IPS DF 6.9 (cell line): Measurements from ENCODE around the gene VGF.
"Not testable (repeated sequence)": the region's sequence is repeated elsewhere in the genome, so short reads cannot be mapped to it uniquely, and the experiment has no call there.

Experiments used
- DNase-seq: peaks from one replicate; pipeline ENCODE4 v3.0.0-alpha.2; 2013; ENCODE audit warnings: low read depth, low spot score
- H3K27ac ChIP-seq: one replicate; pipeline ENCODE4 v1.5.1; 2013; ENCODE audit warnings: low read length, control low read depth
- H3K27me3 ChIP-seq: 2 replicates; pipeline ENCODE4 v1.6.1; 2013; ENCODE audit warnings: mild to moderate bottlenecking, low read length; ENCODE audit not compliant: control insufficient read depth, insufficient read depth
- H3K36me3 ChIP-seq: 2 replicates; pipeline ENCODE4 v1.6.1; 2013; ENCODE audit warnings: low read length; ENCODE audit not compliant: control insufficient read depth, insufficient read depth
- H3K4me1 ChIP-seq: 2 replicates; pipeline ENCODE4 v1.6.1; 2013; ENCODE audit warnings: low read length; ENCODE audit not compliant: control insufficient read depth, insufficient read depth
- H3K4me3 ChIP-seq: 2 replicates; pipeline ENCODE4 v1.5.1; 2013; ENCODE audit warnings: mild to moderate bottlenecking, low read length
- H3K9me3 ChIP-seq: 2 replicates; pipeline ENCODE4 v1.6.1; 2013; ENCODE audit warnings: low read length, inconsistent platforms; ENCODE audit not compliant: control insufficient read depth, insufficient read depth
- WGBS: extraction: QIAGEN DNeasy Blood & Tissue Kit; methylation state at CpG from one replicate; pipeline ENCODE4 v1.1.7; 2013; ENCODE audit warnings: mixed read lengths, missing lambda C conversion rate; ENCODE audit not compliant: insufficient read length, insufficient coverage; 5-methylcytosine and 5-hydroxymethylcytosine counted together

The VGF gene

GRCh38 chr7:101126651-101127459 is 38.5 kb downstream of the VGF start, which contains the start of gene SERPINE1:
SERPINE1 (plus strand) TSS chr7:101127104; CDS start chr7:101128394, 1,290 bp downstream.
- Histone ChIP-seq H3K4me1 (peaks cover 7% of the 10 kb centered on the region), H3K9me3 (no peaks in the 10 kb centered on the region), H3K27ac (no peak within 1 kb of the TSS), H3K27me3 (no peaks in the 10 kb centered on the region), H3K36me3 (no peaks in the 10 kb centered on the region), H3K4me3 (no peak within 1 kb of the TSS)
- DNase-seq, result no peak
- WGBS, result no CpG with 5 or more reads among the region's 22 CpGs

- H3K4me3 ChIP-seq, result no peak overlapping the region
- H3K27me3 ChIP-seq, result no peaks in the 10 kb centered on the region
- H3K27ac ChIP-seq, result no peak overlapping the region
- H3K9me3 ChIP-seq, result no peaks in the 10 kb centered on the region
- no peak for DNase-seq
- peaks cover 7% of the 10 kb centered on the region for H3K4me1 ChIP-seq
- no peaks in the 10 kb centered on the region for H3K36me3 ChIP-seq
- no CpG with 5 or more reads among the region's 15 CpGs for WGBS
These were observed 39.2 kb downstream of the VGF start for GRCh38 chr7:101125989-101126650.

- DNase-seq, result no peak
- WGBS, result no CpG with 5 or more reads among the region's 7 CpGs
- H3K27ac ChIP-seq, result no peak overlapping the region
- no peaks in the 10 kb centered on the region for H3K9me3 ChIP-seq
- peaks cover 9% of the 10 kb centered on the region for H3K4me1 ChIP-seq
- H3K4me3 ChIP-seq, result no peak overlapping the region
- no peaks in the 10 kb centered on the region for H3K27me3 ChIP-seq
- H3K36me3 ChIP-seq, result no peaks in the 10 kb centered on the region
These were observed 40.9 kb downstream of the VGF start for GRCh38 chr7:101124376-101125056.

DNA sequence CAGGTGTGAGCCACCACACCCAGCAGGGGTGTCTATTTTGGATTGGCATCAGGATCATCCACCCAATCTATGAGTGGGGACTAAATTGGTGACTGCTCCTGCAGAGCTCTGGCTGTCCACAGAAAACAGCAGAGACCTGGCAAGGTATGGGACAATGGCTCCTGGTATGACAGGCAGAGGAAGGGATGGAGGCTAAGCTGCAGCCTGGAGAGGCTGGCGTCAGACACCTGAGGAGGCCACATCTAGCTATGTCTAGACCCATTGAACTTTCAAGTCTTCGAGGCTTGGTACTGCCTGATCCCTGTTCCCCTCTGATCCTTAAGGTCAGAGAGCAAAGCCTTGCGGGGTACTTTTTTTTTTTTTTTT is 41.7 kb downstream of the VGF start:
- no peaks in the 10 kb centered on the region for H3K36me3 ChIP-seq
- no peaks in the 10 kb centered on the region for H3K9me3 ChIP-seq
- WGBS, result no CpG with 5 or more reads among the region's 3 CpGs
- H3K27ac ChIP-seq, result no peak overlapping the region
- H3K4me3 ChIP-seq, result no peak overlapping the region
- H3K27me3 ChIP-seq, result no peaks in the 10 kb centered on the region
- peaks cover 9% of the 10 kb centered on the region for H3K4me1 ChIP-seq
- DNase-seq, result no peak

DNA sequence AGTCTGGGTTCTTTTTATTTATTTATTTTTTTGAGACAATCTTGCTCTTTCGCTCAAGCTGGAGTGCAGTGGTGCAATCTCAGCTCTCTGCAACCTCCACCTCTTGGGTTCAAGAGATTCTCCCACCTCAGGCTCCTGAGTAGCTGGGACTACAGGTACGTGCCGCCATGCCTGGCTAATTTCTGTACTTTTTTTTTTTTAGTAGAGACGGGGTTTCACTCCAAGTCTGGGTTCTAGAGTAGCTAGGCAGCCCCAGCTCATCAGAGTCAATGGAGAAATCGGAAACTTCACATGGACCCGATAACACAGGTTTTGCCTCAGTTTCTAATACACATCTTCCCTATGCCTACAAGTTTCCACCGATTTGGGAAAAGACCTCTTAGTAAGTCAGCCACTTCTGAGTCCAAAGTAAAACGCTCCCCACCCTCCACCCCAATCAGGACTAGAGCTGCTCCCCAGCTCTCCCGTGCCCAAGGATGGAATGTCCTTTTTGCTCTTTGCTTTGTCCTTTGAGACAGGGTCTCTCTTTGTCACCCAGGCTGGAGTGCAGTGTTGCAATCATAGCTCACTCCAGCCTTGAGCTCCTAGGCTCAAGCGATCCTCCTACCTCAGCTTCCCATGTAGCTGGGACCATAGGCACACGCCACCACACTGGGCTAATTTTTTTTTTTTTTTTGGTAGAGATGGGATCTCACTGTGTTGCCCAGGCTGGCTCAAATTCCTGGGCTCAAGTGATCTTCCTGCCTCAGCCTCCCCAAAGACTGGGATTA is 42.3 kb downstream of the VGF start:
- H3K4me3 ChIP-seq, result no peak overlapping the region
- no peaks in the 10 kb centered on the region for H3K9me3 ChIP-seq
- H3K27me3 ChIP-seq, result no peaks in the 10 kb centered on the region
- H3K4me1 ChIP-seq, result peaks cover 7% of the 10 kb centered on the region; the same call in 1 of the 2 replicates
- no peak overlapping the region for H3K27ac ChIP-seq
- no peaks in the 10 kb centered on the region for H3K36me3 ChIP-seq
- WGBS, result no CpG with 5 or more reads among the region's 11 CpGs
- no peak for DNase-seq

DNA sequence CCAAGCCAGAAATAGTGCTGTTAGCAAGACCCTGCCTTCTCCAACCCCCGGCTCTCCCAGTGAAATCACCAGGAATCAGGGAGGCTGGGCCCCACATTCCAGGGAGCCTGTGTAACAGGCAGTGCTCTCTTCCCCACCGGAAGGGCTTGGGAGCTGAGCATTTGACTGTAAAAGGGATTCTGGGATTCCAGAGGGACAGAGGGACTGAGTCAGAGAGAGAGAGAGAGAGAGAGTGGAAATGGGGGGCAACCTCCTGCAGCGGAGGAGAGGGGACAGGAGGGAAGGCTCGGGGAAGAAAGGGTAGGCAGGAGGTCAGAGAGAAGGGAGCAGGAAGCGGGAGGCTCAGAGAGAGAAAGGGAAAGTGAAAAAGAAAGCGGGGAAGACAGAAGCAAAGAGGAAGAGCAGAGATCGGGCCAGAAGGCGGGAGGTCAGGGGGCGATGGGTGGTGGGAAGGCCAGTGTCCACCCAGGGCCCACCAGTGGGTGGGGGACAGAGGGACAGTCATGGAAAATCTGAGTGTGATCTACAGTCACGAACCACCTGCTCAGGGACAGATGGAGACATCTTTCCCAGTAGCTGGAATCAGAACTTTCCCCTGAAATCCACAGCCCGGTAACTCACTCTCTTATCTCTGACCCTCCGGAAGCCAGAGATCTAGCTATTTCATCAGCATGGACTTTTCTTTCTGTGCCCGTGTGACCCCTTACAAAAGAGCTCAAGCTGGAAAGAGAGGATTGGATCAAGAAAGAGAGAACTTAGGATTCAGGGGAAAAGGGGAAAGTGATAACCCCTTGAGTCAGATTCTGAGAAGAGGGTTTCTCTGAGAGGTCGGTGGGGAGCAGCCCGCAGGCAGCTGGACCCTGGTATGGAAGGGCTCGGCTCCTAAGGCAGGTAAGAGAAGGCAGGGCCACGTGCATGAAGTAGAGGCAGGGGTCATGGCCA is 43.1 kb downstream of the VGF start:
- Histone ChIP-seq H3K4me3 (no peak overlapping the region), H3K27ac (no peak overlapping the region), H3K36me3 (no peaks in the 10 kb centered on the region), H3K9me3 (no peaks in the 10 kb centered on the region), H3K27me3 (no peaks in the 10 kb centered on the region), H3K4me1 (peaks cover 7% of the 10 kb centered on the region; the same call in 1 of the 2 replicates)
- WGBS, result no CpG with 5 or more reads among the region's 17 CpGs
- DNase-seq, result no peak

DNA sequence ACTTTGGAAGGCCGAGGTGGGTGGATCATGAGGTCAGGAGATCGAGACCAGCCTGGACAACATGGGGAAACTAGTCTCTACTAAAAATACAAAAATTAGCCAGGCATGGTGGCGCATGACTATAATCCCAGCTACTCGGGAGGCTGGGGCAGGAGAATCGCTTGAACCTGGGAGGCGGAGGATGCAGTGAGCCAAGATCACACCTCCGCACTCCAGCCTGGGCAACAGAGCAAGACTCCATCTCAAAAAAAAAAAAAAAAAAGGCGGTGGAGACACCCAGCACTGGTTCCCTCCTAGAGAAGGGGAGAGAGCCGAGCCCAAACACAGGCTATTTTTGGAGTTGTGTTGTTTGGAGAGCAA is 43.8 kb downstream of the VGF start:
- not testable (repeated sequence) for H3K36me3 ChIP-seq, H3K4me3 ChIP-seq, H3K27me3 ChIP-seq, H3K9me3 ChIP-seq, DNase-seq, H3K27ac ChIP-seq, H3K4me1 ChIP-seq
- WGBS, result no CpG with 5 or more reads among the region's 9 CpGs

GRCh38 chr7:101120315-101120714 is 45.1 kb downstream of the VGF start:
- Histone ChIP-seq H3K4me1 (0 out of 2 replicates have a peak, but pooled peaks cover 4% of the 10 kb centered on the region), H3K36me3 (no peaks in the 10 kb centered on the region), H3K27me3 (no peaks in the 10 kb centered on the region), H3K27ac (no peak overlapping the region), H3K4me3 (no peak overlapping the region), H3K9me3 (no peaks in the 10 kb centered on the region)
- no CpG with 5 or more reads among the region's 4 CpGs for WGBS
- no peak for DNase-seq

DNA sequence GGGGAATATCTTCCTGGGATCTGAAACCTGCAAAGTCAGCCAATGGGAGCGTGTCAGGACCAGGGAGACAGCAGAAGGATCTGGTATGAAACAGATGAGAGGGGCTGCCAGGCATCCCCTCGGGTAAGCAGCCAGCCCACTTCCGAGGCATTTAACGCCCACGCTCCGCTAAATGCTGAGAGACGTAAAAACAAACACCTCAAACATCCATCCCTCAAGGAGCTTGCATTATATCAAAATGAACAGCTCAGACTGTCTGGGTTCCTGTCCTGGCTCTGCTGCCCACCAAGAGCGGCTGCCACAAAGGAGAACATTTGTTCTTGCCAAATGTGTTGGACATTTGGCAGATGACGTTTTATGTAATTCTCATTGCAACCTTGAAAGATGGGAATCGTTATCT is 45.5 kb downstream of the VGF start:
- Histone ChIP-seq H3K27ac (no peak overlapping the region), H3K4me1 (0 out of 2 replicates have a peak, but pooled peaks cover 4% of the 10 kb centered on the region)
- WGBS, result no CpG with 5 or more reads among the region's 10 CpGs

More for the DNA sequence above, 45.5 kb downstream of the VGF start:
- no peak for DNase-seq
- no peaks in the 10 kb centered on the region for H3K27me3 ChIP-seq
- no peaks in the 10 kb centered on the region for H3K9me3 ChIP-seq
- H3K4me3 ChIP-seq, result no peak overlapping the region
- no peaks in the 10 kb centered on the region for H3K36me3 ChIP-seq
